Vagina (tissue), 2 donors: ENCODE data around the gene GSPT2.

Experiments used
- POLR2A ChIP-seq, 2 donors: fragments of 450-650 bp; IDR thresholded peaks; one replicate each; pipeline ENCODE4 v1.6.1; 2017; ENCODE audit warnings: antibody characterized with exemption in 2 of 2, mild to moderate bottlenecking in 2 of 2, moderate library complexity in 2 of 2
- POLR2AphosphoS5 ChIP-seq, 2 donors: sonication (generic); formaldehyde crosslinking; IDR thresholded peaks; one replicate each; pipeline ENCODE4 v1.9.0; 2017; ENCODE audit warnings: antibody characterized with exemption in 2 of 2, mild to moderate bottlenecking in 2 of 2, low read depth in 1 of 2; ENCODE audit not compliant: insufficient read depth in 1 of 2
- TF ChIP-seq, protein P1 (sequence below), 3 experiments: fragments of 450-650 bp in 2 of 3; fragments of 200-600 bp in 1 of 3; sonication (generic) in 1 of 3; IDR thresholded peaks; one replicate each; pipeline ENCODE4 v1.5.1; 2017 to 2019; ENCODE audit warnings: antibody characterized with exemption in 3 of 3, mild to moderate bottlenecking in 2 of 3, moderate library complexity in 2 of 3

DNA sequence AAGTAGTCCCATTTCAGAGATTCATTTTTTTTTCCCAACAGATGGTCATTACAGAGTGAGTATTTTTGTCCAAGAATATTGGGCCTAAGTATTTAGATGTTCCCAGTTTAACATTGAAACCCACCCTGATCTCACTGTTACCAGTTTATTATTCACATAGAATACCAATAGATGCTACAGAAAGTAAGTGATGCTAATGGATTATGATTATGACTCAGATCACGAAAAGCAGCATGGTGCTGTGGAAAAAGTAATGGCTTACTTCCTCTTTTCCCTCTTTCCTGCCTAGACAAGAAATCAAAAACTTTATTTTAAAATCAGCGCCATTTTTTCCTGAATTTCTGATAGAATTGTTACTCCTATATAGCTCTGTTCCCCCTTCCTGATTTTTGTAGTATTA is 51.9 kb downstream of the GSPT2 start:
- TF ChIP-seq, protein P1, sequence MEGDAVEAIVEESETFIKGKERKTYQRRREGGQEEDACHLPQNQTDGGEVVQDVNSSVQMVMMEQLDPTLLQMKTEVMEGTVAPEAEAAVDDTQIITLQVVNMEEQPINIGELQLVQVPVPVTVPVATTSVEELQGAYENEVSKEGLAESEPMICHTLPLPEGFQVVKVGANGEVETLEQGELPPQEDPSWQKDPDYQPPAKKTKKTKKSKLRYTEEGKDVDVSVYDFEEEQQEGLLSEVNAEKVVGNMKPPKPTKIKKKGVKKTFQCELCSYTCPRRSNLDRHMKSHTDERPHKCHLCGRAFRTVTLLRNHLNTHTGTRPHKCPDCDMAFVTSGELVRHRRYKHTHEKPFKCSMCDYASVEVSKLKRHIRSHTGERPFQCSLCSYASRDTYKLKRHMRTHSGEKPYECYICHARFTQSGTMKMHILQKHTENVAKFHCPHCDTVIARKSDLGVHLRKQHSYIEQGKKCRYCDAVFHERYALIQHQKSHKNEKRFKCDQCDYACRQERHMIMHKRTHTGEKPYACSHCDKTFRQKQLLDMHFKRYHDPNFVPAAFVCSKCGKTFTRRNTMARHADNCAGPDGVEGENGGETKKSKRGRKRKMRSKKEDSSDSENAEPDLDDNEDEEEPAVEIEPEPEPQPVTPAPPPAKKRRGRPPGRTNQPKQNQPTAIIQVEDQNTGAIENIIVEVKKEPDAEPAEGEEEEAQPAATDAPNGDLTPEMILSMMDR (IDR thresholded peaks at IDR 0.05), result no peak
- TF ChIP-seq POLR2AphosphoS5 (IDR thresholded peaks at IDR 0.05; ENCODE audit: insufficient read depth in 1 of 2, low read depth in 1 of 2) (no peak), POLR2A (IDR thresholded peaks at IDR 0.05) (no peak)
